B cell (primary cell): Measurements from ENCODE around the gene OTOGL. TPM values are rescaled to one million over a fixed set of nuclear protein-coding genes. Genes with fewer than 3 reads are reported as not detected.

Experiments used
- ATAC-seq: fragments of 200-7000 bp; cut with Tn5 transposase; one replicate; pipeline ENCODE4 v1.10.0; 2021; ENCODE audit warnings: low read depth, mild to moderate bottlenecking, moderate number of reproducible peaks, moderate library complexity
- CTCF ChIA-PET: fragments of 350-600 bp; sonication (Branson Sonifier 250); formaldehyde crosslinking; loops from one replicate; lab custom pipeline; 2021; ENCODE audit warnings: antibody characterized with exemption, inconsistent platforms; lab: Charles Lee
- POLR2A ChIA-PET: fragments of 350-600 bp; sonication (Branson Sonifier 250); formaldehyde crosslinking; loops from one replicate; lab custom pipeline; 2021; ENCODE audit warnings: antibody characterized with exemption; lab: Charles Lee
- DNase-seq: peaks from one replicate; pipeline ENCODE4 v3.0.0; 2013
- H2AFZ ChIP-seq: 2 replicates; pipeline ENCODE4 v1.6.1; 2012; ENCODE audit warnings: mild to moderate bottlenecking, low read depth, low read length; ENCODE audit not compliant: insufficient read depth, poor library complexity, severe bottlenecking
- H3K27ac ChIP-seq, 2 donors: 1 replicate in 1 of 2; 2 replicates in 1 of 2; pipeline ENCODE4 v1.5.1; 2012 to 2013; ENCODE audit warnings: low read length in 2 of 2, mild to moderate bottlenecking in 2 of 2, moderate library complexity in 1 of 2
- H3K27me3 ChIP-seq, 4 experiments: fragments of 200-600 bp in 1 of 4; sonication (generic) in 1 of 4; replicated peaks in 1 of 4; 1 replicate in 2 of 4; 2 replicates in 2 of 4; pipeline versions ENCODE4 v1.6.1 to v1.7.0; 2013 to 2016; ENCODE audit warnings: low read length in 3 of 4, mild to moderate bottlenecking in 2 of 4, mixed read lengths in 1 of 4, moderate library complexity in 1 of 4; ENCODE audit not compliant: insufficient read depth in 4 of 4, control insufficient read depth in 3 of 4; ENCODE audit errors: control extremely low read depth in 1 of 4
- H3K36me3 ChIP-seq, 2 experiments: replicated peaks in 1 of 2; 1 replicate in 1 of 2; 2 replicates in 1 of 2; pipeline versions ENCODE4 v1.6.1 to v1.7.1; 2013; ENCODE audit warnings: low read length in 1 of 2; ENCODE audit not compliant: insufficient read depth in 2 of 2, control insufficient read depth in 1 of 2; ENCODE audit errors: control extremely low read depth in 1 of 2, extremely low read depth in 1 of 2
- H3K4me1 ChIP-seq, 2 donors: fragments of 200-600 bp in 1 of 2; sonication (generic) in 1 of 2; 1 replicate in 1 of 2; 2 replicates in 1 of 2; pipeline versions ENCODE4 v1.5.1 to v1.6.1; 2013 to 2017; ENCODE audit warnings: low read length in 2 of 2; ENCODE audit not compliant: control insufficient read depth in 2 of 2, insufficient read depth in 2 of 2
- H3K4me2 ChIP-seq: replicated peaks from 2 replicates; pipeline ENCODE3; 2012; ENCODE audit warnings: mild to moderate bottlenecking, low read depth, low read length; ENCODE audit not compliant: poor library complexity, severe bottlenecking
- H3K4me3 ChIP-seq, 5 experiments: fragments of 200-600 bp in 1 of 5; sonication (generic) in 1 of 5; 1 replicate in 3 of 5; 2 replicates in 2 of 5; pipeline versions ENCODE4 v1.5.1 to v1.7.0; 2011 to 2016; ENCODE audit warnings: low read length in 4 of 5, mild to moderate bottlenecking in 4 of 5, low read depth in 2 of 5, control low read depth in 1 of 5, moderate library complexity in 1 of 5; ENCODE audit not compliant: insufficient read depth in 1 of 5; ENCODE audit errors: control extremely low read depth in 1 of 5, extremely low read depth in 1 of 5
- H3K79me2 ChIP-seq: fragments of 200-600 bp; sonication (generic); one replicate; pipeline ENCODE4 v1.6.0; 2016; ENCODE audit warnings: low read length; ENCODE audit not compliant: control insufficient read depth, insufficient read depth
- H3K9ac ChIP-seq: fragments of 200-600 bp; sonication (generic); 2 replicates; pipeline ENCODE4 v1.6.1; 2017; ENCODE audit warnings: mild to moderate bottlenecking, low read length, moderate library complexity
- H3K9me3 ChIP-seq, 3 donors: one replicate each; pipeline versions ENCODE4 v1.6.1 to v1.7.1; 2013; ENCODE audit warnings: low read length in 2 of 3; ENCODE audit not compliant: control insufficient read depth in 2 of 3, insufficient read depth in 1 of 3; ENCODE audit errors: control extremely low read depth in 1 of 3
- H4K20me1 ChIP-seq: 2 replicates; pipeline ENCODE4 v1.6.0; 2012; ENCODE audit warnings: mild to moderate bottlenecking, low read length; ENCODE audit not compliant: insufficient read depth, control insufficient read depth, poor library complexity, severe bottlenecking
- H3K27ac Mint-ChIP-seq: one replicate; pipeline ENCODE4 v1.8.0; 2021; ENCODE audit warnings: mixed read lengths
- H3K27me3 Mint-ChIP-seq: one replicate; pipeline ENCODE4 v1.8.0; 2021; ENCODE audit warnings: mixed read lengths
- H3K4me1 Mint-ChIP-seq: one replicate; pipeline ENCODE4 v1.8.0; 2021; ENCODE audit warnings: mixed read lengths
- H3K4me3 Mint-ChIP-seq: one replicate; pipeline ENCODE4 v1.8.0; 2021; ENCODE audit warnings: mixed read lengths
- H3K9me3 Mint-ChIP-seq: one replicate; pipeline ENCODE4 v1.8.0; 2022; ENCODE audit warnings: mixed read lengths; ENCODE audit not compliant: insufficient read depth
- EZH2 ChIP-seq: IDR thresholded peaks from 2 replicates; pipeline ENCODE4 v1.6.1; 2012; ENCODE audit warnings: borderline replicate concordance, low read depth, mild to moderate bottlenecking, moderate library complexity, low read length; ENCODE audit not compliant: insufficient read depth, poor library complexity, severe bottlenecking
- WGBS: methylation state at CpG from one replicate; pipeline ENCODE4 v1.1.5; 2013; ENCODE audit warnings: missing lambda C conversion rate; ENCODE audit not compliant: insufficient coverage; 5-methylcytosine and 5-hydroxymethylcytosine counted together
- intact Hi-C: fragments of 100-400 bp; cut with micrococcal nuclease; formaldehyde crosslinking; loops from one replicate; pipeline ENCODE4 v1.10.0; 2022
- polyA plus RNA-seq: library from polyadenylated mRNA; depleted of rRNA; stranded (reverse); fragments of >200 nt; gene quantifications from 2 replicates; pipeline ENCODE4 v1.2.3, GENCODE V29; 2012
- small RNA-seq: library from RNA; depleted of rRNA; stranded (forward); fragments of <200 nt; gene quantifications from one replicate; pipeline ENCODE3, GENCODE V24; 2012; ENCODE audit warnings: low replicate concordance, low read depth; ENCODE audit not compliant: insufficient read length
- total RNA-seq, 2 donors: library from RNA; stranded (reverse); fragments of 120-200 nt in 1 of 2; gene quantifications; 1 replicate in 1 of 2; 2 replicates in 1 of 2; pipeline versions ENCODE4 v1.2.3 to v1.2.4, GENCODE V29; 2013 to 2022
- TF ChIP-seq, protein P1 (sequence below): fragments of 200-600 bp; IDR thresholded peaks from one replicate; pipeline ENCODE4 v1.8.0; 2022; ENCODE audit warnings: antibody characterized with exemption, mild to moderate bottlenecking

The OTOGL gene
- total and polyA plus RNA-seq, 2 donors (not counting 1 experiment from before 2014, with no cell fraction given) = not detected

GRCh38 chr12:80420075-80420474, 320.7 kb downstream of the OTOGL start:
- no peaks in the 10 kb centered on the region for H3K4me1 Mint-ChIP-seq
- Histone ChIP-seq H3K4me2 (no peak overlapping the region), H3K36me3 (no peaks in the 10 kb centered on the region), H3K9me3 (no peaks in the 10 kb centered on the region), H3K27me3 (no peaks in the 10 kb centered on the region), H2AFZ (no peak overlapping the region), H3K79me2 (no peaks in the 10 kb centered on the region), H3K4me3 (no peak overlapping the region), H4K20me1 (no peaks in the 10 kb centered on the region), H3K4me1 (no peaks in the 10 kb centered on the region), H3K27ac (no peak overlapping the region), H3K9ac (no peak overlapping the region)
- H3K4me3 Mint-ChIP-seq = no peak overlapping the region
- H3K9me3 Mint-ChIP-seq = no peaks in the 10 kb centered on the region
- no peak overlapping the region for H3K27ac Mint-ChIP-seq
- TF ChIP-seq, protein P1, sequence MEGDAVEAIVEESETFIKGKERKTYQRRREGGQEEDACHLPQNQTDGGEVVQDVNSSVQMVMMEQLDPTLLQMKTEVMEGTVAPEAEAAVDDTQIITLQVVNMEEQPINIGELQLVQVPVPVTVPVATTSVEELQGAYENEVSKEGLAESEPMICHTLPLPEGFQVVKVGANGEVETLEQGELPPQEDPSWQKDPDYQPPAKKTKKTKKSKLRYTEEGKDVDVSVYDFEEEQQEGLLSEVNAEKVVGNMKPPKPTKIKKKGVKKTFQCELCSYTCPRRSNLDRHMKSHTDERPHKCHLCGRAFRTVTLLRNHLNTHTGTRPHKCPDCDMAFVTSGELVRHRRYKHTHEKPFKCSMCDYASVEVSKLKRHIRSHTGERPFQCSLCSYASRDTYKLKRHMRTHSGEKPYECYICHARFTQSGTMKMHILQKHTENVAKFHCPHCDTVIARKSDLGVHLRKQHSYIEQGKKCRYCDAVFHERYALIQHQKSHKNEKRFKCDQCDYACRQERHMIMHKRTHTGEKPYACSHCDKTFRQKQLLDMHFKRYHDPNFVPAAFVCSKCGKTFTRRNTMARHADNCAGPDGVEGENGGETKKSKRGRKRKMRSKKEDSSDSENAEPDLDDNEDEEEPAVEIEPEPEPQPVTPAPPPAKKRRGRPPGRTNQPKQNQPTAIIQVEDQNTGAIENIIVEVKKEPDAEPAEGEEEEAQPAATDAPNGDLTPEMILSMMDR = no peak
- TF ChIP-seq EZH2 = no peak
- intact Hi-C loops = no loop called here
- no peaks in the 10 kb centered on the region for H3K27me3 Mint-ChIP-seq
- ChIA-PET CTCF (no interaction called here), POLR2A (no interaction called here)
- ATAC-seq (no peak), DNase-seq (no peak)

- H3K27me3 Mint-ChIP-seq = no peaks in the 10 kb centered on the region
Observed at GRCh38 chr12:80422550-80422949, 323.2 kb downstream of the OTOGL start.

More at GRCh38 chr12:80422550-80422949, 323.2 kb downstream of the OTOGL start:
- Mint-ChIP-seq H3K4me3 (no peak overlapping the region), H3K27ac (no peak overlapping the region), H3K9me3 (no peaks in the 10 kb centered on the region), H3K4me1 (no peaks in the 10 kb centered on the region)
- Histone ChIP-seq H3K36me3 (no peaks in the 10 kb centered on the region), H2AFZ (no peak overlapping the region), H3K79me2 (no peaks in the 10 kb centered on the region), H3K27ac (no peak overlapping the region), H4K20me1 (no peaks in the 10 kb centered on the region), H3K4me1 (no peaks in the 10 kb centered on the region), H3K9me3 (no peaks in the 10 kb centered on the region), H3K9ac (no peak overlapping the region), H3K4me3 (no peak overlapping the region), H3K27me3 (no peaks in the 10 kb centered on the region), H3K4me2 (no peak overlapping the region)
- intact Hi-C loops = no loop called here
- WGBS = no CpG with 5 or more reads among the region's 2 CpGs
- ATAC-seq (no peak), DNase-seq (no peak)
- ChIA-PET POLR2A (no interaction called here), CTCF (no interaction called here)
- TF ChIP-seq EZH2 = no peak
- TF ChIP-seq, protein P1 = no peak

Small RNA genes within 50 kb of the gene (small RNA-seq; reads per million reads assigned to genes)
- not detected for gene RN7SKP261
- not detected for gene RNU7-106P

Other genes starting within 250 kb of the OTOGL start
- 110 and 139 TPM in 2 replicates for gene PPP1R12A, start 164.4 kb upstream of the OTOGL start, total RNA-seq
- 18.3 and 32.7 TPM in 2 replicates for gene PPP1R12A, start 164.4 kb upstream of the OTOGL start, polyA plus RNA-seq